Suprapubic skin (tissue), 3 donors: Measurements from ENCODE around the gene INTS11.

Source experiments
- POLR2AphosphoS5 ChIP-seq, 3 donors: sonication (generic); formaldehyde crosslinking; IDR thresholded peaks; one replicate each; pipeline ENCODE4 v1.6.1; 2017; ENCODE audit warnings: antibody characterized with exemption in 3 of 3
- TF ChIP-seq, protein P1 (sequence below), 2 donors: fragments of 200-600 bp in 1 of 2; fragments of 450-650 bp in 1 of 2; sonication (generic) in 1 of 2; IDR thresholded peaks; one replicate each; pipeline ENCODE4 v1.5.1; 2016 to 2019; ENCODE audit warnings: antibody characterized with exemption in 2 of 2, mild to moderate bottlenecking in 1 of 2, moderate library complexity in 1 of 2

GRCh38 chr1:1302951-1303509 is 21.4 kb downstream of the INTS11 start:
- TF ChIP-seq, protein P1, sequence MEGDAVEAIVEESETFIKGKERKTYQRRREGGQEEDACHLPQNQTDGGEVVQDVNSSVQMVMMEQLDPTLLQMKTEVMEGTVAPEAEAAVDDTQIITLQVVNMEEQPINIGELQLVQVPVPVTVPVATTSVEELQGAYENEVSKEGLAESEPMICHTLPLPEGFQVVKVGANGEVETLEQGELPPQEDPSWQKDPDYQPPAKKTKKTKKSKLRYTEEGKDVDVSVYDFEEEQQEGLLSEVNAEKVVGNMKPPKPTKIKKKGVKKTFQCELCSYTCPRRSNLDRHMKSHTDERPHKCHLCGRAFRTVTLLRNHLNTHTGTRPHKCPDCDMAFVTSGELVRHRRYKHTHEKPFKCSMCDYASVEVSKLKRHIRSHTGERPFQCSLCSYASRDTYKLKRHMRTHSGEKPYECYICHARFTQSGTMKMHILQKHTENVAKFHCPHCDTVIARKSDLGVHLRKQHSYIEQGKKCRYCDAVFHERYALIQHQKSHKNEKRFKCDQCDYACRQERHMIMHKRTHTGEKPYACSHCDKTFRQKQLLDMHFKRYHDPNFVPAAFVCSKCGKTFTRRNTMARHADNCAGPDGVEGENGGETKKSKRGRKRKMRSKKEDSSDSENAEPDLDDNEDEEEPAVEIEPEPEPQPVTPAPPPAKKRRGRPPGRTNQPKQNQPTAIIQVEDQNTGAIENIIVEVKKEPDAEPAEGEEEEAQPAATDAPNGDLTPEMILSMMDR (IDR thresholded peaks at IDR 0.05) = no peak
- no peak for TF ChIP-seq POLR2AphosphoS5 (IDR thresholded peaks at IDR 0.05)
